HL-60 (cell line): ENCODE data around the gene HRK.

ENCODE experiments used
- DNase-seq, 2 experiments: peaks; one replicate each; pipeline ENCODE4 v3.0.0-alpha.2; 2010 to 2020; ENCODE audit warnings: low read depth in 1 of 2, low spot score in 1 of 2
- H3K27ac ChIP-seq: fragments of 250-450 bp; sonication (Bioruptor Pico); replicated peaks from 2 replicates; pipeline ENCODE4 v1.5.1; 2020; ENCODE audit warnings: mild to moderate bottlenecking, moderate library complexity
- H3K27me3 ChIP-seq: fragments of 250-450 bp; sonication (Bioruptor Pico); 2 replicates; pipeline ENCODE4 v1.5.1; 2021; ENCODE audit warnings: mild to moderate bottlenecking, moderate library complexity; ENCODE audit not compliant: insufficient read depth, poor library complexity, severe bottlenecking
- H3K4me3 ChIP-seq: replicated peaks from 2 replicates; pipeline ENCODE4 v1.5.1; 2011; ENCODE audit warnings: mild to moderate bottlenecking, control low read depth, low read length; ENCODE audit not compliant: insufficient read depth
- CTCF ChIP-seq: IDR thresholded peaks from one replicate; pipeline ENCODE4 v1.5.1; 2011; ENCODE audit warnings: low read length, control low read depth, inconsistent platforms; ENCODE audit not compliant: insufficient read depth
- GABPA ChIP-seq: IDR thresholded peaks from 2 replicates; pipeline ENCODE4 v1.6.1; 2012; ENCODE audit warnings: low read depth
- POLR2AphosphoS5 ChIP-seq: IDR thresholded peaks from 2 replicates; pipeline ENCODE4 v1.6.1; 2012; ENCODE audit warnings: low read depth
- REST ChIP-seq: IDR thresholded peaks from 2 replicates; pipeline ENCODE4 v1.6.1; 2012; ENCODE audit warnings: low read depth; ENCODE audit not compliant: insufficient replicate concordance
- SPI1 ChIP-seq: IDR thresholded peaks from 2 replicates; pipeline ENCODE4 v1.6.1; 2012; ENCODE audit warnings: low read depth, mild to moderate bottlenecking, borderline replicate concordance

Gene HRK

GRCh38 chr12:116879509-116880212, 1.6 kb downstream of the HRK start:
- Histone ChIP-seq H3K27me3 (peaks cover 65% of the 10 kb centered on the region), H3K27ac (no peak overlapping the region), H3K4me3 (no peak overlapping the region)
- DNase-seq: no peak
- no peak for TF ChIP-seq POLR2AphosphoS5
- no peak for TF ChIP-seq SPI1
- no peak for TF ChIP-seq REST
- TF ChIP-seq CTCF: no peak
- no peak for TF ChIP-seq GABPA

- TF ChIP-seq REST (no peak), GABPA (no peak), CTCF (no peak), POLR2AphosphoS5 (no peak), SPI1 (no peak)
- Histone ChIP-seq H3K27me3 (peaks cover 64% of the 10 kb centered on the region), H3K27ac (no peak overlapping the region), H3K4me3 (no peak overlapping the region)
- DNase-seq: no peak
These were observed 2.4 kb downstream of the HRK start for GRCh38 chr12:116878567-116879508.

- peaks cover 41% of the 10 kb centered on the region for H3K27me3 ChIP-seq
- no peak overlapping the region for H3K27ac ChIP-seq
- H3K4me3 ChIP-seq: no peak overlapping the region
- TF ChIP-seq CTCF (no peak), REST (no peak), POLR2AphosphoS5 (no peak), SPI1 (no peak)
- no peak for DNase-seq
These were observed 4.9 kb downstream of the HRK start for GRCh38 chr12:116876151-116876869.
